GM23338 (cell line): ENCODE results near the gene CCDC61. TPM values are rescaled to one million over a fixed set of nuclear protein-coding genes. Genes with fewer than 3 reads are reported as not detected.

Experiments
- ATAC-seq: fragments of 200-7000 bp; cut with Tn5 transposase; 3 replicates; pipeline ENCODE4 v1.9.1; 2020
- DNase-seq: peaks from one replicate; pipeline ENCODE4 v3.0.0-alpha.2; 2015; ENCODE audit warnings: low spot score
- H2AFZ ChIP-seq: fragments of 200-600 bp; sonication (generic); 2 replicates; pipeline ENCODE4 v1.8.0; 2016; ENCODE audit warnings: antibody characterized with exemption, mild to moderate bottlenecking, moderate library complexity
- H3F3A ChIP-seq: fragments of 200-600 bp; sonication (generic); replicated peaks from 2 replicates; pipeline ENCODE4 v1.8.0; 2017; ENCODE audit warnings: antibody characterized with exemption, mixed run types, low read depth
- H3K27ac ChIP-seq: fragments of 200-600 bp; sonication (generic); 2 replicates; pipeline ENCODE4 v1.6.1; 2016; ENCODE audit warnings: low read depth
- H3K27me3 ChIP-seq: fragments of 200-600 bp; sonication (generic); 2 replicates; pipeline ENCODE4 v1.8.0; 2016; ENCODE audit warnings: mild to moderate bottlenecking, mixed run types, moderate library complexity; ENCODE audit not compliant: insufficient read depth
- H3K36me3 ChIP-seq: fragments of 200-600 bp; sonication (generic); 2 replicates; pipeline ENCODE4 v1.8.0; 2016; ENCODE audit warnings: mild to moderate bottlenecking; ENCODE audit not compliant: insufficient read depth
- H3K4me1 ChIP-seq: fragments of 200-600 bp; sonication (generic); 2 replicates; pipeline ENCODE4 v1.8.0; 2016; ENCODE audit warnings: mild to moderate bottlenecking, moderate library complexity; ENCODE audit not compliant: insufficient read depth
- H3K4me2 ChIP-seq: fragments of 200-600 bp; sonication (generic); 2 replicates; pipeline ENCODE4 v1.7.1; 2017; ENCODE audit warnings: mixed run types
- H3K4me3 ChIP-seq: fragments of 200-600 bp; sonication (generic); 2 replicates; pipeline ENCODE4 v1.6.1; 2016; ENCODE audit warnings: mixed run types
- H3K79me2 ChIP-seq: fragments of 200-600 bp; sonication (generic); replicated peaks from 2 replicates; pipeline ENCODE4 v1.8.0; 2017; ENCODE audit warnings: mild to moderate bottlenecking; ENCODE audit not compliant: insufficient read depth
- H3K9me2 ChIP-seq: fragments of 200-600 bp; sonication (generic); 2 replicates; pipeline ENCODE4 v1.8.0; 2017; ENCODE audit not compliant: insufficient read depth
- H4K20me1 ChIP-seq: fragments of 200-600 bp; sonication (generic); replicated peaks from 2 replicates; pipeline ENCODE4 v1.8.0; 2017; ENCODE audit warnings: mild to moderate bottlenecking; ENCODE audit not compliant: insufficient read depth
- H3K27ac Mint-ChIP-seq: 2 replicates; pipeline ENCODE4 v1.8.0; 2020; ENCODE audit warnings: inconsistent platforms, mild to moderate bottlenecking, moderate library complexity, mixed read lengths
- H3K27me3 Mint-ChIP-seq: 3 replicates; pipeline ENCODE4 v1.8.0; 2022; ENCODE audit warnings: low read depth, mild to moderate bottlenecking, moderate library complexity, mixed read lengths, inconsistent platforms; ENCODE audit not compliant: insufficient read depth, poor library complexity
- H3K36me3 Mint-ChIP-seq: 3 replicates; pipeline ENCODE4 v1.8.0; 2021; ENCODE audit warnings: low read depth, mild to moderate bottlenecking, inconsistent platforms, moderate library complexity, mixed read lengths
- H3K4me1 Mint-ChIP-seq: 3 replicates; pipeline ENCODE4 v1.8.0; 2020; ENCODE audit warnings: mild to moderate bottlenecking, inconsistent platforms, mixed read lengths
- H3K4me3 Mint-ChIP-seq: 3 replicates; pipeline ENCODE4 v1.8.0; 2021; ENCODE audit warnings: moderate library complexity, mild to moderate bottlenecking, inconsistent platforms, mixed read lengths
- H3K9me3 Mint-ChIP-seq: 3 replicates; pipeline ENCODE4 v1.8.0; 2020; ENCODE audit warnings: moderate library complexity, mild to moderate bottlenecking, inconsistent platforms, mixed read lengths
- CREB1 ChIP-seq: fragments of 250-450 bp; sonication (Bioruptor Pico); IDR thresholded peaks from 2 replicates; pipeline ENCODE4 v1.5.0; 2020; ENCODE audit warnings: low read depth, mild to moderate bottlenecking, moderate library complexity
- EZH2 ChIP-seq: fragments of 200-600 bp; sonication (generic); IDR thresholded peaks from one replicate; pipeline ENCODE4 v1.8.0; 2017; ENCODE audit warnings: antibody characterized with exemption, mild to moderate bottlenecking, low read depth; ENCODE audit not compliant: unreplicated experiment
- EZH2phosphoT487 ChIP-seq: fragments of 200-600 bp; sonication (generic); IDR thresholded peaks from one replicate; pipeline ENCODE4 v1.8.1; 2018; ENCODE audit warnings: antibody characterized with exemption; ENCODE audit not compliant: unreplicated experiment
- JUNB ChIP-seq: IDR thresholded peaks from one replicate; pipeline ENCODE4 v1.6.1; 2016; ENCODE audit warnings: antibody characterized with exemption; ENCODE audit not compliant: unreplicated experiment
- NANOG ChIP-seq: IDR thresholded peaks from 2 replicates; pipeline ENCODE4 v1.6.1; 2016; ENCODE audit warnings: antibody characterized with exemption, borderline replicate concordance
- POLR2AphosphoS5 ChIP-seq: IDR thresholded peaks from 2 replicates; pipeline ENCODE4 v1.6.1; 2016; ENCODE audit warnings: antibody characterized with exemption, low read depth
- STAT1 ChIP-seq: IDR thresholded peaks from one replicate; pipeline ENCODE4 v1.6.1; 2016; ENCODE audit warnings: antibody characterized with exemption; ENCODE audit not compliant: unreplicated experiment
- ZNF114 ChIP-seq: fragments of 250-450 bp; sonication (Bioruptor Pico); IDR thresholded peaks from 2 replicates; pipeline ENCODE4 v1.5.0; 2020; ENCODE audit warnings: mild to moderate bottlenecking, moderate library complexity
- ZNF331 ChIP-seq: fragments of 250-450 bp; sonication (Bioruptor Pico); IDR thresholded peaks from 2 replicates; pipeline ENCODE4 v1.5.0; 2020; ENCODE audit warnings: low read depth, mild to moderate bottlenecking, moderate library complexity
- ZNF462 ChIP-seq: fragments of 250-450 bp; sonication (Bioruptor Pico); IDR thresholded peaks from 2 replicates; pipeline ENCODE4 v1.5.0; 2020; ENCODE audit warnings: mild to moderate bottlenecking, moderate library complexity
- polyA plus RNA-seq: library from polyadenylated mRNA; unstranded; fragments of >200 nt; fragmentation: Nextera tagmentation; extraction: Ambion mirVana; gene quantifications from 2 replicates; pipeline ENCODE4 v1.2.1, GENCODE V29; 2016
- total RNA-seq: library from RNA; depleted of rRNA; stranded (reverse); fragments of >200 nt; shearing (Covaris generic); gene quantifications from 2 replicates; pipeline ENCODE4 v1.2.3, GENCODE V29; 2014
- TF ChIP-seq, protein P1 (sequence below), 2 experiments: fragments of 200-600 bp in 1 of 2; sonication (generic) in 1 of 2; conservative IDR thresholded peaks; 2 replicates each; pipeline versions ENCODE4 v1.5.1 to v1.6.1; 2016 to 2017; ENCODE audit warnings: antibody characterized with exemption in 2 of 2, low read depth in 2 of 2, mild to moderate bottlenecking in 2 of 2, moderate library complexity in 1 of 2
- TF ChIP-seq, protein P2 (sequence below): IDR thresholded peaks from 2 replicates; pipeline ENCODE4 v1.6.1; 2016; ENCODE audit warnings: antibody characterized with exemption
- TF ChIP-seq, protein P3 (sequence below): IDR thresholded peaks from one replicate; pipeline ENCODE4 v1.6.1; 2018; ENCODE audit warnings: antibody characterized with exemption; ENCODE audit not compliant: unreplicated experiment

CCDC61 gene
- total and polyA plus RNA-seq, 2 experiments from 2014 or later, result 9.8 to 22.4 TPM

DNA sequence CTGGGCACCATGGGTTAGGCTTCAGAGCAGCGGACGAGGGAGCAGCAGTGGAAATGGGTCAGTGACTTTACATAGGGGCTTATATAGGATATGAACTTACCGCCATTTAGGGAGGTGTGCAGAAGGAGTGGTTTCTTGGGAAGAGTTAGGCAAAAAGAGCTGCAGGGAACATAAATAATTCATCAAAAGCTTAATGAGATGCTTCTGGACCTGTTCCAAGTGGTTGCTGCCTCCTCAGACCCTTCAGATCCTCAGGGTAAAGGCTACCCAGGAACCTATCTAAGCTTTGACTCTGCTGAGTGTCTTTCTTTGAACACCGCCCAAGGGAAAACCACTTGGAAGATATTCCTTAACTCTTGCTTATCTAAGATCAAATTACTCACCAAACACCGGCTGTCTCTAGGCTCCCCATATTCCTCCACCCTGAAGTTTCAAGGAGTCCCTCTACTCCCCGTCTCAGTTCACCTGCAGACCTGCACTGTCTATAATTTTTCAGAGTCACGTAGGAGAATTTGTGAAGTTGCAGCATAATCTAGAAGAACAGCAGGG is 45.8 kb downstream of the CCDC61 start, which contains the start of gene IGFL4:
IGFL4 (minus strand) TSS at position 51 of the 549 bp plus-strand sequence; CDS start at position 11, 40 bp downstream.
- Histone ChIP-seq H3K4me3 (no peak within 1 kb of the TSS), H3K79me2 (no peaks in the 10 kb centered on the region), H3K27ac (no peak within 1 kb of the TSS), H3K9me2 (0 out of 2 replicates have a peak, but pooled peaks cover 2% of the 10 kb centered on the region), H3K4me2 (no peak within 1 kb of the TSS), H3F3A (no peaks in the 10 kb centered on the region), H4K20me1 (no peaks in the 10 kb centered on the region), H3K4me1 (no peaks in the 10 kb centered on the region), H3K27me3 (peaks cover 7% of the 10 kb centered on the region; the same call in 1 of the 2 replicates), H2AFZ (no peak within 1 kb of the TSS), H3K36me3 (no peaks in the 10 kb centered on the region; the same call in 1 of the 2 replicates)
- no peak for TF ChIP-seq POLR2AphosphoS5
- TF ChIP-seq NANOG, result no peak
- no peak for TF ChIP-seq STAT1
- TF ChIP-seq, protein P1, sequence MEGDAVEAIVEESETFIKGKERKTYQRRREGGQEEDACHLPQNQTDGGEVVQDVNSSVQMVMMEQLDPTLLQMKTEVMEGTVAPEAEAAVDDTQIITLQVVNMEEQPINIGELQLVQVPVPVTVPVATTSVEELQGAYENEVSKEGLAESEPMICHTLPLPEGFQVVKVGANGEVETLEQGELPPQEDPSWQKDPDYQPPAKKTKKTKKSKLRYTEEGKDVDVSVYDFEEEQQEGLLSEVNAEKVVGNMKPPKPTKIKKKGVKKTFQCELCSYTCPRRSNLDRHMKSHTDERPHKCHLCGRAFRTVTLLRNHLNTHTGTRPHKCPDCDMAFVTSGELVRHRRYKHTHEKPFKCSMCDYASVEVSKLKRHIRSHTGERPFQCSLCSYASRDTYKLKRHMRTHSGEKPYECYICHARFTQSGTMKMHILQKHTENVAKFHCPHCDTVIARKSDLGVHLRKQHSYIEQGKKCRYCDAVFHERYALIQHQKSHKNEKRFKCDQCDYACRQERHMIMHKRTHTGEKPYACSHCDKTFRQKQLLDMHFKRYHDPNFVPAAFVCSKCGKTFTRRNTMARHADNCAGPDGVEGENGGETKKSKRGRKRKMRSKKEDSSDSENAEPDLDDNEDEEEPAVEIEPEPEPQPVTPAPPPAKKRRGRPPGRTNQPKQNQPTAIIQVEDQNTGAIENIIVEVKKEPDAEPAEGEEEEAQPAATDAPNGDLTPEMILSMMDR (conservative IDR thresholded peaks at IDR 0.05; ENCODE audit: low read depth in 2 of 2), result no peak
- no peak for TF ChIP-seq EZH2
- no peak for TF ChIP-seq JUNB
- TF ChIP-seq ZNF331 (CRISPR knock-in tag), result no peak
- TF ChIP-seq, protein P2, sequence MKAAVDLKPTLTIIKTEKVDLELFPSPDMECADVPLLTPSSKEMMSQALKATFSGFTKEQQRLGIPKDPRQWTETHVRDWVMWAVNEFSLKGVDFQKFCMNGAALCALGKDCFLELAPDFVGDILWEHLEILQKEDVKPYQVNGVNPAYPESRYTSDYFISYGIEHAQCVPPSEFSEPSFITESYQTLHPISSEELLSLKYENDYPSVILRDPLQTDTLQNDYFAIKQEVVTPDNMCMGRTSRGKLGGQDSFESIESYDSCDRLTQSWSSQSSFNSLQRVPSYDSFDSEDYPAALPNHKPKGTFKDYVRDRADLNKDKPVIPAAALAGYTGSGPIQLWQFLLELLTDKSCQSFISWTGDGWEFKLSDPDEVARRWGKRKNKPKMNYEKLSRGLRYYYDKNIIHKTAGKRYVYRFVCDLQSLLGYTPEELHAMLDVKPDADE, result no peak
- TF ChIP-seq ZNF462, result no peak
- TF ChIP-seq, protein P3, sequence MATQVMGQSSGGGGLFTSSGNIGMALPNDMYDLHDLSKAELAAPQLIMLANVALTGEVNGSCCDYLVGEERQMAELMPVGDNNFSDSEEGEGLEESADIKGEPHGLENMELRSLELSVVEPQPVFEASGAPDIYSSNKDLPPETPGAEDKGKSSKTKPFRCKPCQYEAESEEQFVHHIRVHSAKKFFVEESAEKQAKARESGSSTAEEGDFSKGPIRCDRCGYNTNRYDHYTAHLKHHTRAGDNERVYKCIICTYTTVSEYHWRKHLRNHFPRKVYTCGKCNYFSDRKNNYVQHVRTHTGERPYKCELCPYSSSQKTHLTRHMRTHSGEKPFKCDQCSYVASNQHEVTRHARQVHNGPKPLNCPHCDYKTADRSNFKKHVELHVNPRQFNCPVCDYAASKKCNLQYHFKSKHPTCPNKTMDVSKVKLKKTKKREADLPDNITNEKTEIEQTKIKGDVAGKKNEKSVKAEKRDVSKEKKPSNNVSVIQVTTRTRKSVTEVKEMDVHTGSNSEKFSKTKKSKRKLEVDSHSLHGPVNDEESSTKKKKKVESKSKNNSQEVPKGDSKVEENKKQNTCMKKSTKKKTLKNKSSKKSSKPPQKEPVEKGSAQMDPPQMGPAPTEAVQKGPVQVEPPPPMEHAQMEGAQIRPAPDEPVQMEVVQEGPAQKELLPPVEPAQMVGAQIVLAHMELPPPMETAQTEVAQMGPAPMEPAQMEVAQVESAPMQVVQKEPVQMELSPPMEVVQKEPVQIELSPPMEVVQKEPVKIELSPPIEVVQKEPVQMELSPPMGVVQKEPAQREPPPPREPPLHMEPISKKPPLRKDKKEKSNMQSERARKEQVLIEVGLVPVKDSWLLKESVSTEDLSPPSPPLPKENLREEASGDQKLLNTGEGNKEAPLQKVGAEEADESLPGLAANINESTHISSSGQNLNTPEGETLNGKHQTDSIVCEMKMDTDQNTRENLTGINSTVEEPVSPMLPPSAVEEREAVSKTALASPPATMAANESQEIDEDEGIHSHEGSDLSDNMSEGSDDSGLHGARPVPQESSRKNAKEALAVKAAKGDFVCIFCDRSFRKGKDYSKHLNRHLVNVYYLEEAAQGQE, result no peak
- TF ChIP-seq CREB1, result no peak
- no peak for TF ChIP-seq EZH2phosphoT487
- no peak for TF ChIP-seq ZNF114 (CRISPR knock-in tag)
- H3K9me3 Mint-ChIP-seq, result peaks cover 54% of the 10 kb centered on the region
- no peak within 1 kb of the TSS for H3K27ac Mint-ChIP-seq
- H3K27me3 Mint-ChIP-seq, result peaks cover 5% of the 10 kb centered on the region
- no peaks in the 10 kb centered on the region for H3K4me1 Mint-ChIP-seq
- H3K4me3 Mint-ChIP-seq, result no peak within 1 kb of the TSS
- H3K36me3 Mint-ChIP-seq, result peaks cover 9% of the 10 kb centered on the region; the same call in 2 of the 3 replicates
- DNase-seq (no peak), ATAC-seq (no peak)
